HEK293 (cell line): ENCODE data around the gene ANKRD11.
A peak's percentile ranks its signal among the peaks of the same experiment; 100 is the strongest.

Experiments used
- CTCF ChIA-PET: fragments of 350-600 bp; formaldehyde crosslinking; extraction: SDS; loops from one replicate; lab custom pipeline; 2021; ENCODE audit warnings: antibody characterized with exemption; lab: Yijun Ruan, JAX
- POLR2A ChIA-PET: fragments of 300-600 bp; formaldehyde crosslinking; extraction: SDS; loops from one replicate; lab custom pipeline; 2020; ENCODE audit warnings: antibody characterized with exemption, inconsistent platforms; lab: Yijun Ruan, JAX
- H3K27ac ChIP-seq: fragments of 200-500 bp; sonication (Bioruptor generic); 2 replicates; pipeline ENCODE4 v1.5.1; 2014; ENCODE audit warnings: low read depth, low read length, control low read depth, inconsistent platforms; ENCODE audit errors: extremely low read depth
- H3K36me3 ChIP-seq, 2 experiments: fragments of 200-500 bp in 1 of 2; sonication (Bioruptor generic) in 1 of 2; 1 replicate in 1 of 2; 2 replicates in 1 of 2; pipeline ENCODE4 v1.5.1; 2014 to 2017; ENCODE audit warnings: inconsistent platforms in 2 of 2, low read length in 2 of 2; ENCODE audit not compliant: control insufficient read depth in 2 of 2, insufficient read depth in 1 of 2
- H3K4me1 ChIP-seq: fragments of 200-500 bp; sonication (Bioruptor generic); 2 replicates; pipeline ENCODE4 v1.5.1; 2014; ENCODE audit warnings: mild to moderate bottlenecking, low read length, inconsistent platforms; ENCODE audit not compliant: control insufficient read depth, insufficient read depth
- H3K4me3 ChIP-seq: 2 replicates; pipeline ENCODE4 v1.5.1; 2011; ENCODE audit warnings: low read depth, mild to moderate bottlenecking, control low read depth, low read length, moderate library complexity
- H3K9me3 ChIP-seq: fragments of 200-500 bp; sonication (Bioruptor generic); 2 replicates; pipeline ENCODE4 v1.5.1; 2014; ENCODE audit warnings: low read depth, low read length, inconsistent platforms; ENCODE audit not compliant: control insufficient read depth, insufficient read depth
- BCL11B ChIP-seq: fragments of 450-650 bp; formaldehyde crosslinking; IDR thresholded peaks from 2 replicates; pipeline ENCODE4 v1.5.1; 2016; ENCODE audit warnings: low read depth, missing biosample characterization, missing genetic modification characterization
- GFI1B ChIP-seq: fragments of 450-650 bp; formaldehyde crosslinking; IDR thresholded peaks from 2 replicates; pipeline ENCODE4 v1.5.1; 2016; ENCODE audit warnings: missing biosample characterization, missing genetic modification characterization
- HOXA7 ChIP-seq: sonication (generic); formaldehyde crosslinking; IDR thresholded peaks from 2 replicates; pipeline ENCODE4 v1.8.1; 2022; ENCODE audit warnings: missing genetic modification reagents, borderline replicate concordance
- SCRT2 ChIP-seq: fragments of 450-650 bp; formaldehyde crosslinking; IDR thresholded peaks from 2 replicates; pipeline ENCODE4 v1.5.1; 2016; ENCODE audit warnings: missing biosample characterization, missing genetic modification characterization
- WT1 ChIP-seq: fragments of 450-650 bp; formaldehyde crosslinking; IDR thresholded peaks from 2 replicates; pipeline ENCODE4 v1.5.1; 2016; ENCODE audit warnings: missing biosample characterization, missing genetic modification characterization
- YY1 ChIP-seq: fragments of 450-650 bp; formaldehyde crosslinking; IDR thresholded peaks from 2 replicates; pipeline ENCODE4 v1.5.1; 2018; ENCODE audit warnings: missing biosample characterization, missing genetic modification characterization
- ZNF146 ChIP-seq: fragments of 450-650 bp; formaldehyde crosslinking; IDR thresholded peaks from 2 replicates; pipeline ENCODE4 v1.5.1; 2016; ENCODE audit warnings: missing biosample characterization, missing genetic modification characterization
- ZNF157 ChIP-seq: fragments of 450-650 bp; formaldehyde crosslinking; IDR thresholded peaks from 2 replicates; pipeline ENCODE4 v1.5.1; 2016; ENCODE audit warnings: missing biosample characterization, missing genetic modification characterization
- ZNF202 ChIP-seq: fragments of 450-650 bp; formaldehyde crosslinking; IDR thresholded peaks from 2 replicates; pipeline ENCODE4 v1.5.1; 2016; ENCODE audit warnings: missing biosample characterization, missing genetic modification characterization, borderline replicate concordance
- ZNF266 ChIP-seq: fragments of 450-650 bp; formaldehyde crosslinking; IDR thresholded peaks from 2 replicates; pipeline ENCODE4 v1.5.1; 2016; ENCODE audit warnings: missing biosample characterization, missing genetic modification characterization, low read depth
- ZNF292 ChIP-seq: fragments of 450-650 bp; formaldehyde crosslinking; IDR thresholded peaks from 2 replicates; pipeline ENCODE4 v1.5.1; 2016; ENCODE audit warnings: low read depth, missing biosample characterization, missing genetic modification characterization, borderline replicate concordance
- ZNF600 ChIP-seq: fragments of 450-650 bp; formaldehyde crosslinking; IDR thresholded peaks from 2 replicates; pipeline ENCODE4 v1.5.1; 2016; ENCODE audit warnings: missing biosample characterization, missing genetic modification characterization
- ZNF623 ChIP-seq: fragments of 450-650 bp; formaldehyde crosslinking; IDR thresholded peaks from 2 replicates; pipeline ENCODE4 v1.5.1; 2016; ENCODE audit warnings: missing biosample characterization, missing genetic modification characterization
- ZNF626 ChIP-seq: fragments of 450-650 bp; sonication (Bioruptor Pico); formaldehyde crosslinking; IDR thresholded peaks from 2 replicates; pipeline ENCODE4 v1.5.1; 2018; ENCODE audit warnings: missing biosample characterization, missing genetic modification characterization, inconsistent platforms
- ZNF701 ChIP-seq: fragments of 450-650 bp; formaldehyde crosslinking; IDR thresholded peaks from 2 replicates; pipeline ENCODE4 v1.5.1; 2016; ENCODE audit warnings: missing biosample characterization, missing genetic modification characterization
- ZNF785 ChIP-seq: fragments of 450-650 bp; formaldehyde crosslinking; IDR thresholded peaks from 2 replicates; pipeline ENCODE4 v1.5.1; 2016; ENCODE audit warnings: missing biosample characterization, missing genetic modification characterization
- ZNF843 ChIP-seq: fragments of 450-650 bp; formaldehyde crosslinking; IDR thresholded peaks from 2 replicates; pipeline ENCODE4 v1.5.1; 2016; ENCODE audit warnings: missing biosample characterization, missing genetic modification characterization
- ZXDB ChIP-seq: fragments of 450-650 bp; formaldehyde crosslinking; IDR thresholded peaks from 2 replicates; pipeline ENCODE4 v1.5.1; 2016; ENCODE audit warnings: missing biosample characterization, missing genetic modification characterization
- TF ChIP-seq, protein P1 (sequence below): fragments of 450-650 bp; formaldehyde crosslinking; IDR thresholded peaks from 2 replicates; pipeline ENCODE4 v1.5.1; 2017; ENCODE audit warnings: missing biosample characterization, missing genetic modification characterization
- TF ChIP-seq, protein P2 (sequence below): fragments of 450-650 bp; formaldehyde crosslinking; IDR thresholded peaks from 2 replicates; pipeline ENCODE4 v1.5.1; 2017; ENCODE audit warnings: missing biosample characterization, mild to moderate bottlenecking, missing genetic modification characterization, moderate library complexity

The ANKRD11 gene

GRCh38 chr16:89366561-89367537 lies 123.5 kb downstream of the ANKRD11 start:
- Histone ChIP-seq H3K36me3 (peaks cover 0 to 6% of the 10 kb centered on the region in 2 experiments; a peak in 1 of 3 replicates), H3K27ac (no peak overlapping the region), H3K9me3 (no peaks in the 10 kb centered on the region), H3K4me1 (peaks cover 23% of the 10 kb centered on the region), H3K4me3 (no peak overlapping the region)
- POLR2A ChIA-PET: interaction anchor here (0.5 kb wide), 1 partner anchor 45 kb away, joined by 3 read pairs; no protein-coding TSS in a partner anchor
- TF ChIP-seq, protein P1, sequence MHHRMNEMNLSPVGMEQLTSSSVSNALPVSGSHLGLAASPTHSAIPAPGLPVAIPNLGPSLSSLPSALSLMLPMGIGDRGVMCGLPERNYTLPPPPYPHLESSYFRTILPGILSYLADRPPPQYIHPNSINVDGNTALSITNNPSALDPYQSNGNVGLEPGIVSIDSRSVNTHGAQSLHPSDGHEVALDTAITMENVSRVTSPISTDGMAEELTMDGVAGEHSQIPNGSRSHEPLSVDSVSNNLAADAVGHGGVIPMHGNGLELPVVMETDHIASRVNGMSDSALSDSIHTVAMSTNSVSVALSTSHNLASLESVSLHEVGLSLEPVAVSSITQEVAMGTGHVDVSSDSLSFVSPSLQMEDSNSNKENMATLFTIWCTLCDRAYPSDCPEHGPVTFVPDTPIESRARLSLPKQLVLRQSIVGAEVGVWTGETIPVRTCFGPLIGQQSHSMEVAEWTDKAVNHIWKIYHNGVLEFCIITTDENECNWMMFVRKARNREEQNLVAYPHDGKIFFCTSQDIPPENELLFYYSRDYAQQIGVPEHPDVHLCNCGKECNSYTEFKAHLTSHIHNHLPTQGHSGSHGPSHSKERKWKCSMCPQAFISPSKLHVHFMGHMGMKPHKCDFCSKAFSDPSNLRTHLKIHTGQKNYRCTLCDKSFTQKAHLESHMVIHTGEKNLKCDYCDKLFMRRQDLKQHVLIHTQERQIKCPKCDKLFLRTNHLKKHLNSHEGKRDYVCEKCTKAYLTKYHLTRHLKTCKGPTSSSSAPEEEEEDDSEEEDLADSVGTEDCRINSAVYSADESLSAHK: no peak
- TF ChIP-seq SCRT2 (tag by site-specific recombination) (no peak), ZNF701 (tag by site-specific recombination) (no peak), ZNF843 (tag by site-specific recombination) (no peak), ZNF292 (tag by site-specific recombination) (no peak), ZXDB (tag by site-specific recombination) (no peak), YY1 (tag by site-specific recombination) (no peak), HOXA7 (CRISPR knock-in tag) (no peak), BCL11B (tag by site-specific recombination) (no peak), WT1 (tag by site-specific recombination) (no peak), ZNF202 (tag by site-specific recombination) (no peak)
- CTCF ChIA-PET: interaction anchor here (0.9 kb wide), 1 partner anchor 24 kb away, joined by 3 read pairs; no protein-coding TSS in a partner anchor

GRCh38 chr16:89365996-89366395 lies 124.4 kb downstream of the ANKRD11 start:
- H3K4me3 ChIP-seq: no peak overlapping the region
- peaks cover 32% of the 10 kb centered on the region for H3K4me1 ChIP-seq
- ChIA-PET POLR2A (no interaction called here), CTCF (no interaction called here)
- H3K9me3 ChIP-seq: no peaks in the 10 kb centered on the region
- no peak overlapping the region for H3K27ac ChIP-seq
- H3K36me3 ChIP-seq: no peaks in the 10 kb centered on the region
- no peak for TF ChIP-seq ZNF623
- TF ChIP-seq GFI1B (tag by site-specific recombination): no peak
- no peak for TF ChIP-seq ZNF266 (tag by site-specific recombination)
- peak; percentile 92 for TF ChIP-seq ZNF146
- TF ChIP-seq ZNF626 (tag by site-specific recombination): no peak
- TF ChIP-seq ZNF157 (tag by site-specific recombination): no peak

GRCh38 chr16:89365044-89365467 lies 125.3 kb downstream of the ANKRD11 start:
- TF ChIP-seq ZNF600 (tag by site-specific recombination): no peak
- TF ChIP-seq, protein P2, sequence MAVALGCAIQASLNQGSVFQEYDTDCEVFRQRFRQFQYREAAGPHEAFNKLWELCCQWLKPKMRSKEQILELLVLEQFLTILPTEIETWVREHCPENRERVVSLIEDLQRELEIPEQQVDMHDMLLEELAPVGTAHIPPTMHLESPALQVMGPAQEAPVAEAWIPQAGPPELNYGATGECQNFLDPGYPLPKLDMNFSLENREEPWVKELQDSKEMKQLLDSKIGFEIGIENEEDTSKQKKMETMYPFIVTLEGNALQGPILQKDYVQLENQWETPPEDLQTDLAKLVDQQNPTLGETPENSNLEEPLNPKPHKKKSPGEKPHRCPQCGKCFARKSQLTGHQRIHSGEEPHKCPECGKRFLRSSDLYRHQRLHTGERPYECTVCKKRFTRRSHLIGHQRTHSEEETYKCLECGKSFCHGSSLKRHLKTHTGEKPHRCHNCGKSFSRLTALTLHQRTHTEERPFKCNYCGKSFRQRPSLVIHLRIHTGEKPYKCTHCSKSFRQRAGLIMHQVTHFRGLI (tag by site-specific recombination): peak; percentile 82; the same call in 1 of the 2 replicates
- no peak for TF ChIP-seq ZNF785 (tag by site-specific recombination)
- H3K27ac ChIP-seq: no peak overlapping the region
- no peaks in the 10 kb centered on the region for H3K9me3 ChIP-seq
- H3K36me3 ChIP-seq: peaks cover 0 to 2% of the 10 kb centered on the region in 2 experiments; a peak in 1 of 3 replicates
- ChIA-PET CTCF (interaction anchor here (0.7 kb wide), 1 partner anchor 114 kb away, joined by 3 read pairs; no protein-coding TSS in a partner anchor), POLR2A (no interaction called here)
- H3K4me1 ChIP-seq: peaks cover 37% of the 10 kb centered on the region
- no peak overlapping the region for H3K4me3 ChIP-seq
